NCI-H1105 treated with DMSO at 0.1 percent for 48 hours (cell line): ENCODE measurements around the gene ARHGAP22.

Experiments used
- DNase-seq: peaks from one replicate; lab custom pipeline; 2025; lab: John Stamatoyannopoulos, UW

Gene ARHGAP22

GRCh38 chr10:48607356-48608278 lies 2.7 kb upstream of the ARHGAP22 start:
- peak; percentile 10 for DNase-seq

GRCh38 chr10:48606530-48607355 lies 1.9 kb upstream of the ARHGAP22 start:
- DNase-seq, result no peak

GRCh38 chr10:48605786-48606529 lies 1.1 kb upstream of the ARHGAP22 start:
- no peak for DNase-seq

GRCh38 chr10:48604039-48604990 lies 558 bp downstream of the ARHGAP22 start:
- no peak for DNase-seq

- no peak for DNase-seq
Observed at GRCh38 chr10:48603421-48604038, 1.3 kb downstream of the ARHGAP22 start.

- DNase-seq, result no peak
Observed at GRCh38 chr10:48602401-48603135, 2.3 kb downstream of the ARHGAP22 start.

GRCh38 chr10:48601789-48602188 lies 3.1 kb downstream of the ARHGAP22 start:
- no peak for DNase-seq

GRCh38 chr10:48600645-48601505 lies 4.0 kb downstream of the ARHGAP22 start:
- no peak for DNase-seq

- no peak for DNase-seq
Observed at GRCh38 chr10:48599830-48600134, 5.1 kb downstream of the ARHGAP22 start.

- no peak for DNase-seq
Observed at GRCh38 chr10:48598936-48599829, 5.7 kb downstream of the ARHGAP22 start.

GRCh38 chr10:48598243-48598935 lies 6.5 kb downstream of the ARHGAP22 start:
- DNase-seq, result peak; percentile 56

- DNase-seq, result no peak
Observed at GRCh38 chr10:48595539-48595932, 9.3 kb downstream of the ARHGAP22 start.

GRCh38 chr10:48594803-48595538 lies 9.9 kb downstream of the ARHGAP22 start:
- DNase-seq, result no peak

GRCh38 chr10:48594371-48594770 lies 10.5 kb downstream of the ARHGAP22 start:
- DNase-seq, result no peak

GRCh38 chr10:48592346-48592745 lies 12.5 kb downstream of the ARHGAP22 start:
- DNase-seq, result no peak

- no peak for DNase-seq
Observed at GRCh38 chr10:48590945-48591344, 13.9 kb downstream of the ARHGAP22 start.

- no peak for DNase-seq
Observed at GRCh38 chr10:48589266-48589665, 15.6 kb downstream of the ARHGAP22 start.
